CD4-positive, alpha-beta memory T cell (primary cell): ENCODE measurements around the gene SFXN3. TPM values are rescaled to one million over a fixed set of nuclear protein-coding genes. Genes with fewer than 3 reads are reported as not detected.

Experiments used
- CTCF ChIA-PET: fragments of 350-600 bp; sonication (Branson Sonifier 250); formaldehyde crosslinking; loops from one replicate; lab custom pipeline; 2021; ENCODE audit warnings: inconsistent platforms; ENCODE audit not compliant: partially characterized antibody; lab: Charles Lee
- POLR2A ChIA-PET: fragments of 350-600 bp; sonication (Branson Sonifier 250); formaldehyde crosslinking; loops from one replicate; lab custom pipeline; 2021; ENCODE audit not compliant: partially characterized antibody; lab: Charles Lee
- DNase-seq, 5 donors: peaks; one replicate each; pipeline versions ENCODE4 v3.0.0 to v3.0.0-alpha.2; 2020 to 2022; ENCODE audit warnings: mixed read lengths in 1 of 5
- H3K27ac ChIP-seq: one replicate; pipeline ENCODE4 v1.7.0; 2013; ENCODE audit warnings: low read depth, low read length
- H3K27me3 ChIP-seq: 2 replicates; pipeline ENCODE4 v1.7.0; 2013; ENCODE audit warnings: mild to moderate bottlenecking, low read length, moderate library complexity; ENCODE audit not compliant: insufficient read depth
- H3K36me3 ChIP-seq: 2 replicates; pipeline ENCODE4 v1.7.0; 2013; ENCODE audit warnings: mild to moderate bottlenecking, low read length, moderate library complexity; ENCODE audit not compliant: insufficient read depth
- H3K4me1 ChIP-seq: 2 replicates; pipeline ENCODE4 v1.7.0; 2013; ENCODE audit warnings: mild to moderate bottlenecking, low read length, moderate library complexity; ENCODE audit not compliant: insufficient read depth
- H3K4me3 ChIP-seq, 2 donors: one replicate each; pipeline ENCODE4 v1.7.0; 2013; ENCODE audit warnings: low read length in 2 of 2, mild to moderate bottlenecking in 1 of 2
- H3K9me3 ChIP-seq, 2 donors: one replicate each; pipeline ENCODE4 v1.7.0; 2013; ENCODE audit warnings: low read length in 2 of 2, control low read depth in 1 of 2; ENCODE audit not compliant: control insufficient read depth in 1 of 2
- H3K27ac Mint-ChIP-seq, 7 donors: one replicate each; pipeline ENCODE4 v1.8.0; 2020 to 2021; ENCODE audit warnings: mixed read lengths in 7 of 7, mild to moderate bottlenecking in 6 of 7, inconsistent platforms in 3 of 7, moderate library complexity in 3 of 7
- H3K27me3 Mint-ChIP-seq, 2 donors: one replicate each; pipeline ENCODE4 v1.8.0; 2020 to 2021; ENCODE audit warnings: mixed read lengths in 2 of 2
- H3K36me3 Mint-ChIP-seq, 2 donors: one replicate each; pipeline ENCODE4 v1.8.0; 2020 to 2021; ENCODE audit warnings: mixed read lengths in 2 of 2, inconsistent platforms in 1 of 2, mild to moderate bottlenecking in 1 of 2
- H3K4me1 Mint-ChIP-seq, 4 donors: one replicate each; pipeline ENCODE4 v1.8.0; 2020 to 2021; ENCODE audit warnings: mixed read lengths in 4 of 4, mild to moderate bottlenecking in 1 of 4
- H3K4me3 Mint-ChIP-seq, 8 donors: one replicate each; pipeline ENCODE4 v1.8.0; 2020 to 2021; ENCODE audit warnings: mixed read lengths in 8 of 8, mild to moderate bottlenecking in 7 of 8, moderate library complexity in 6 of 8, inconsistent platforms in 3 of 8
- H3K9me3 Mint-ChIP-seq, 8 donors: one replicate each; pipeline ENCODE4 v1.8.0; 2020 to 2021; ENCODE audit warnings: mixed read lengths in 8 of 8, mild to moderate bottlenecking in 5 of 8, inconsistent platforms in 3 of 8, moderate library complexity in 1 of 8
- intact Hi-C: fragments of 100-400 bp; cut with micrococcal nuclease; formaldehyde crosslinking; loops from one replicate; pipeline ENCODE4 v1.15.1; 2023
- polyA plus RNA-seq, 2 donors: library from polyadenylated mRNA; unstranded; fragments of 300-500 nt; fragmentation: Illumina TruSeq; gene quantifications; one replicate each; pipeline ENCODE4 v1.2.3, GENCODE V29; 2021
- total RNA-seq, 2 experiments: library from RNA; stranded (reverse); gene quantifications; one replicate each; pipeline ENCODE4 v1.2.3, GENCODE V29; 2021

Gene SFXN3
- total and polyA plus RNA-seq, 4 experiments from 2014 or later: 10.8 to 123 (median 69.5) TPM

DNA sequence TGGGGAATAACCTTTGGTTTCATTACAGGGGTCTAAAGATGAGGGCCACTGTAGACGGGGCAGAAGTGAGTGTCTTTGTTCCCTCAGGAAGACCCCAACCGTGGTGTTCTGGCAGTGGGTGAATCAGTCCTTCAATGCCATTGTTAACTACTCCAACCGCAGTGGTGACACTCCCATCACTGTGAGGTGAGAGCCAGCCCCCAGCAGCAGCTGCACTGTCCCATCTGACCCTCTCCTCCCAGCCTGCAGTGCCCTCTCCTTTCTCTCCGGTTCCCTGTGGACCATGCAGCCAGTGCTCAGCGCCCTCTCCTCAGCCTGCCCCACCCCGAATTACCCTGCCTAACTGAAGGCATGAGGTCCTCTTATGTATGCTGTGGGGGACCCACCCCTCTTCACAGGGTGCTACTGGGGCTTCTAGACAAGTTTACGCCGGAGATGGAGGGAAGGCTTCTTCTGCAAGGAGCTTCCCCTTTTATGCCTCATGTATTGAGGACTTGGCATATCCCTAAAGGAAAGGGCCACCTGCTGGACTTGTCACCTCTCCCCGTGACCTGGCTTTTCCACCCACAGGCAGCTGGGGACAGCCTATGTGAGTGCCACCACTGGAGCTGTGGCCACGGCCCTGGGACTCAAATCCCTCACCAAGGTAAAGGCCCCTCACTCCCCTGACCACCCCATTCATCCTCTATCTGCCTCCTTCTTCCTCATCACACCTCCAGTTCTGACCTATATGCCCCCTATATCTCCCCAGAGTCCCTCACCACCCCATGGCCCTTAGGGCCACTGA, 5.1 kb downstream of the SFXN3 start:
- Histone ChIP-seq H3K36me3 (peaks cover 34% of the 10 kb centered on the region), H3K9me3 (no peaks in the 10 kb centered on the region), H3K27ac (no peak overlapping the region), H3K27me3 (no peaks in the 10 kb centered on the region), H3K4me1 (peaks cover 14% of the 10 kb centered on the region), H3K4me3 (no peak overlapping the region)
- Mint-ChIP-seq H3K27me3 (no peaks in the 10 kb centered on the region), H3K27ac (peak overlapping the region in 3 of 7 donors; percentile 13 to 71 (median 42)), H3K36me3 (peaks cover 25 to 62% of the 10 kb centered on the region in 2 donors), H3K9me3 (no peaks in the 10 kb centered on the region), H3K4me1 (peaks cover 11 to 36% (median 16%) of the 10 kb centered on the region in 4 donors), H3K4me3 (no peak overlapping the region)
- intact Hi-C loops: no loop called here
- ChIA-PET POLR2A (no interaction called here), CTCF (interaction anchor here (1.0 to 26.6 kb wide), 4 partner anchors 16 to 27 kb away, joined by 3 to 645 read pairs (median 10); partner anchors contain the start of gene KAZALD1)
- DNase-seq: no peak

DNA sequence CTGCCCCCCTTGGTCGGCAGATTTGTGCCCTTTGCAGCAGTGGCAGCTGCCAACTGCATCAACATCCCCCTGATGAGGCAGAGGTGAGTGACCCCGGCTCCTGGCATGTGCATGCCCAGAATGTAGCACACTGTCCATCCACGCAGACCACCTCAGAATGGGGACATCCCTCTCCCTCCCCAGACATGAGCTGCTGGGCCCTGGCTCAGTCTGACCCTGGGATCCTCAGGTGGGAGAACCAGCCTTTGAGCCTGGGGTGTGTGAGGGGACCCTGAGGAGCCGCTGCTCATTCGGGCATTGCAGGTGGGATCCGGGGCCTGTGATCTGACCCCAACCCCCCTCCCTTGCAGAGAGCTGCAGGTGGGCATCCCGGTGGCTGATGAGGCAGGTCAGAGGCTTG, 5.7 kb downstream of the SFXN3 start:
- Mint-ChIP-seq H3K36me3 (peaks cover 25 to 57% of the 10 kb centered on the region in 2 donors), H3K4me3 (no peak overlapping the region), H3K4me1 (peaks cover 13 to 34% (median 19%) of the 10 kb centered on the region in 4 donors), H3K9me3 (no peaks in the 10 kb centered on the region), H3K27ac (no peak overlapping the region), H3K27me3 (no peaks in the 10 kb centered on the region)
- ChIA-PET CTCF (interaction anchor here (1.0 to 26.6 kb wide), 4 partner anchors 15 to 39 kb away, joined by 3 to 645 read pairs (median 10); partner anchors contain the start of gene KAZALD1), POLR2A (no interaction called here)
- Histone ChIP-seq H3K27me3 (no peaks in the 10 kb centered on the region), H3K36me3 (peaks cover 34% of the 10 kb centered on the region), H3K27ac (no peak overlapping the region), H3K9me3 (no peaks in the 10 kb centered on the region), H3K4me3 (no peak overlapping the region), H3K4me1 (peaks cover 20% of the 10 kb centered on the region)
- no peak for DNase-seq
- intact Hi-C loops: no loop called here

DNA sequence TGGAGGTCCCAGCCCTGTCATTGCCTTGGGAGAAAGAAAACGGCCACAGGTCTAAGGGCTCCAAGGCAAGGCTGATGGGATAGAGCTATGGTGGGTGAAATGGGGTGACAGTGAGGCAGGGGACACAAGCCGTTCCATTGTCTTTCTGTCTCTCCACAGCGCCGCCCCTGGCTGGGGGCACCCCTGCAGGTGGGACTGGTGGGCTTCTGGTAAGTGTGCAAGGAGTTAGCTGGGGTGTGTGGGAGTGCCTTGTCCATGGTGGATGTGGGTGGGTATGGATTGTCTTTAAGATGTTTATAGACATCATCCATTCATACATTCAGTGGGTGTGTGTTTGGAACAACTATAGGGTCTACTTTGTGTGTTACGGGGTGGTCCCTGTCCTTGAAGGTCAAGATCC, 7.5 kb downstream of the SFXN3 start:
- Mint-ChIP-seq H3K36me3 (peaks cover 25 to 54% of the 10 kb centered on the region in 2 donors), H3K4me1 (peaks cover 19 to 32% (median 21%) of the 10 kb centered on the region in 4 donors), H3K27ac (peak overlapping the region in 2 of 7 donors; percentile 4 to 79), H3K27me3 (peaks cover 0 to 2% of the 10 kb centered on the region in 2 donors), H3K4me3 (no peak overlapping the region), H3K9me3 (no peaks in the 10 kb centered on the region)
- no peak overlapping the region for H3K4me3 ChIP-seq
- ChIA-PET POLR2A (interaction anchor here (0.7 to 1.7 kb wide), 2 partner anchors 23 to 26 kb away, joined by 3 to 8 read pairs; partner anchors contain the start of gene KAZALD1), CTCF (interaction anchor here (0.9 to 26.6 kb wide), 6 partner anchors 8 to 104 kb away, joined by 3 to 645 read pairs (median 11); partner anchors contain the start of gene KAZALD1)
- H3K9me3 ChIP-seq: no peaks in the 10 kb centered on the region
- intact Hi-C loops: no loop called here
- H3K27me3 ChIP-seq: no peaks in the 10 kb centered on the region
- peaks cover 26% of the 10 kb centered on the region for H3K4me1 ChIP-seq
- peaks cover 34% of the 10 kb centered on the region for H3K36me3 ChIP-seq
- no peak for DNase-seq
- H3K27ac ChIP-seq: no peak overlapping the region

DNA sequence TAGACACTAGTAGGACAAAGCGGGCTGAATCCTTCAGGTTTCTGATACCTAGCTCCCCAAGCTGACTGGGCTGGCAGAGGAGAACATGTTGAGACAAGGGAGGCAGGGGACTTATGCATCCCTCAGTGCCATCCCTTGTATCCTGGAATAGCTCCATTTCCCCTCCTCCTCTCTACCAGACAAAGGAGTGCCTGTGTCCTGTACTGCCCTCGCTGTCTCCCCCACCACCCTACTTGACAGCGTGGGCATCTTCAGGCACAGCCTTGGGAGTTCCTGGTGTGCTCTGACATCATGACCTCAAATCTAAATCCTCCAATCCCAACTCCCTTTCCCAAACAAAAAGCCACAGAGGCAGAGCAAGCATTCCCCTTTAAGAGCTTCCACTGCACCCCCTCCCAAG, 9.0 kb downstream of the SFXN3 start:
- no peaks in the 10 kb centered on the region for H3K27me3 ChIP-seq
- H3K9me3 ChIP-seq: no peaks in the 10 kb centered on the region
- Mint-ChIP-seq H3K4me3 (peak overlapping the region in 1 of 8 donors; percentile 65), H3K36me3 (peaks cover 25 to 49% of the 10 kb centered on the region in 2 donors), H3K9me3 (no peaks in the 10 kb centered on the region), H3K27me3 (peaks cover 0 to 4% of the 10 kb centered on the region in 2 donors), H3K27ac (peak overlapping the region in 2 of 7 donors; percentile 15 to 59), H3K4me1 (peaks cover 16 to 25% (median 19%) of the 10 kb centered on the region in 4 donors)
- intact Hi-C loops: loop anchor here (5.0 kb wide), 1 partner anchor 102 kb away; no protein-coding TSS in a partner anchor
- peaks cover 27% of the 10 kb centered on the region for H3K4me1 ChIP-seq
- H3K4me3 ChIP-seq: no peak overlapping the region
- no peak for DNase-seq
- POLR2A ChIA-PET: interaction anchor here (0.8 to 5.6 kb wide), 4 partner anchors 8 to 43 kb away, joined by 5 to 69 read pairs (median 16); partner anchors contain the start of genes KAZALD1, PDZD7 and SFXN3
- CTCF ChIA-PET: interaction anchor here (1.0 to 26.6 kb wide), 5 partner anchors 10 to 24 kb away, joined by 3 to 645 read pairs (median 53); partner anchors contain the start of genes KAZALD1, PDZD7 and SFXN3
- peaks cover 30% of the 10 kb centered on the region for H3K36me3 ChIP-seq
- no peak overlapping the region for H3K27ac ChIP-seq

DNA sequence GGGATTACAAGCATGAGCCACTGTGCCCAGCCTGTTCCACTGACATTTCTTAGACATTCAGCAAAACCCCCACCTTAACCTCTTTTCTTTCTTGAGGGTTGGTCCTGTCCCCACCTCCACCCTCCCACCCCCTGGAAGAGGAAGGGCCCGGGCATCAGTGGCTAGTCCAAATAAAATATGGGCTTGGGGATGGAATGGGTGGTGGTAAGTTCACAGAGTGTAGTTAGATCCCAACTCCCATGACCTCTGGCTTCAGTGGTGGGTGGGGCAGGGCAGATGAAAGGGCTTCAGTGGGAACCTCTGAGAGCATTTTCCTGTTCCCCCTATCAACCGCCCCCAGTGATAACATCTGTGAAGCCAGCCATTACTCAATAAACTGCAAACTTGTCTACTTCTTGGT, 9.8 kb downstream of the SFXN3 start:
- Histone ChIP-seq H3K4me1 (peaks cover 27% of the 10 kb centered on the region), H3K4me3 (no peak overlapping the region), H3K27ac (no peak overlapping the region), H3K27me3 (no peaks in the 10 kb centered on the region), H3K9me3 (no peaks in the 10 kb centered on the region), H3K36me3 (peaks cover 22% of the 10 kb centered on the region)
- Mint-ChIP-seq H3K27ac (peak overlapping the region in 6 of 7 donors; percentile 42 to 99 (median 80)), H3K4me3 (no peak overlapping the region), H3K4me1 (peaks cover 16 to 25% (median 19%) of the 10 kb centered on the region in 4 donors), H3K36me3 (peaks cover 20 to 43% of the 10 kb centered on the region in 2 donors), H3K9me3 (no peaks in the 10 kb centered on the region), H3K27me3 (peaks cover 0 to 4% of the 10 kb centered on the region in 2 donors)
- no peak for DNase-seq
- ChIA-PET CTCF (interaction anchor here (0.7 to 26.6 kb wide), 11 partner anchors 11 to 100 kb away, joined by 3 to 645 read pairs (median 7); partner anchors contain the start of genes KAZALD1, PDZD7, SFXN3 and TLX1), POLR2A (interaction anchor here (0.9 to 5.6 kb wide), 6 partner anchors 9 to 43 kb away, joined by 3 to 69 read pairs (median 22); partner anchors contain the start of genes KAZALD1, PDZD7 and SFXN3)
- intact Hi-C loops: loop anchor here (1.0 to 5.0 kb wide), 4 partner anchors 9 to 101 kb away; no protein-coding TSS in a partner anchor

DNA sequence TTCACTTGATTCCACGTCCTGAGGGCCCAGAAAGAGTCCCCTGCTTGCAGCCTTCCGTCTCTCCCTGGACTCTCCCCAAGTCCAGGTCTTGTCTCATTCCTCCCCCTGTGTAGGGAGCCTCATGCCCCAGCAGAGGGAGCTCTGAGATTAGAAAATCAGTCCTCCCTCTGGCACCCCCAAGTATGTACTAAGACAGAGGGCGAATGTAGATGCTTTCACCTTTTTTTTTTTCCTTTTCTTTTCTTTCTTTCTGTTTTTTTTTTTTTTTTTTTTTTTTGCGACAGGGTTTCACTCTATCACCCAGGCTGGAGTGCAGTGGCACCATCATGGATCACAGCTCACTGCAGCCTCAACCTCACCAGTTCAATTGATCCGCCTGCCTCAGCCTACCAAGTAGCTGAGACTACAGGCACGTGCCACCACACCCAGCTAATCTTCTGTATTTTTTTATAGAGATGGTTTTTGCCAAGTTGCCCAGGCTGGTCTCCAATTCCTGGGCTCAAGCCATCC, 10.3 kb downstream of the SFXN3 start:
- POLR2A ChIA-PET: interaction anchor here (0.9 to 5.6 kb wide), 6 partner anchors 10 to 44 kb away, joined by 3 to 69 read pairs (median 22); partner anchors contain the start of genes KAZALD1, PDZD7 and SFXN3
- H3K4me1 Mint-ChIP-seq: peaks cover 16 to 25% (median 19%) of the 10 kb centered on the region in 4 donors

More for the DNA sequence above, 10.3 kb downstream of the SFXN3 start:
- H3K27ac ChIP-seq: no peak overlapping the region
- no peaks in the 10 kb centered on the region for H3K27me3 ChIP-seq
- no peaks in the 10 kb centered on the region for H3K9me3 ChIP-seq
- CTCF ChIA-PET: interaction anchor here (0.6 to 26.6 kb wide), 14 partner anchors 10 to 1056 kb away, joined by 3 to 645 read pairs (median 6); partner anchors contain the start of genes KAZALD1, PDZD7, SFXN3 and TLX1
- Mint-ChIP-seq H3K27ac (peak overlapping the region; percentile 42 to 99 (median 79)), H3K27me3 (peaks cover 1 to 5% of the 10 kb centered on the region in 2 donors), H3K9me3 (no peaks in the 10 kb centered on the region), H3K36me3 (peaks cover 16 to 38% of the 10 kb centered on the region in 2 donors), H3K4me3 (peak overlapping the region in 1 of 8 donors; percentile 27)
- H3K36me3 ChIP-seq: peaks cover 18% of the 10 kb centered on the region
- peak; percentile 72 to 81 (median 73) for DNase-seq
- peaks cover 27% of the 10 kb centered on the region for H3K4me1 ChIP-seq
- intact Hi-C loops: loop anchor here (1.0 to 5.0 kb wide), 4 partner anchors 9 to 101 kb away; no protein-coding TSS in a partner anchor
- H3K4me3 ChIP-seq: no peak overlapping the region
